K562 (cell line): Measurements from ENCODE around the gene FGG. TPM values are rescaled to one million over a fixed set of nuclear protein-coding genes. Genes with fewer than 3 reads are reported as not detected.

Source experiments
- ATAC-seq: fragments of 200-7000 bp; cut with Tn5 transposase; 3 replicates; pipeline ENCODE4 v1.9.1; 2020; ENCODE audit warnings: moderate library complexity
- BruUV-seq: library from RNA; stranded (reverse); fragments of 400-500 nt; replicated peaks from 2 replicates; lab custom pipeline; 2021; lab: Mats Ljungman, UMichigan
- CTCF ChIA-PET: fragments of 300-600 bp; formaldehyde crosslinking; extraction: SDS; loops from one replicate; lab custom pipeline; 2021; ENCODE audit warnings: low intra/inter-chr PET ratio; lab: Yijun Ruan, JAX
- POLR2A ChIA-PET: fragments of 300-600, 350-650 bp; sonication (Branson Sonifier 250); formaldehyde crosslinking; extraction: SDS; loops from one replicate; lab custom pipeline; 2021; ENCODE audit warnings: antibody characterized with exemption, inconsistent platforms; lab: Yijun Ruan, JAX
- DNase-seq, 4 experiments: peaks; one replicate each; pipeline versions ENCODE4 v3.0.0 to v3.0.0-alpha.2; 2011 to 2018; ENCODE audit warnings: low spot score in 3 of 4, mixed read lengths in 3 of 4; ENCODE audit errors: extremely low read depth in 1 of 4
- FAIRE-seq: peaks from 2 replicates; lab custom pipeline; 2011; peaks lifted over from hg19 to GRCh38; lab: Jason Lieb, UNC
- H2AFZ ChIP-seq: 2 replicates; pipeline ENCODE4 v1.6.0; 2011; ENCODE audit warnings: low read depth, low read length, control low read depth, inconsistent platforms
- H3K27ac ChIP-seq: fragments of 200-600 bp; 3 replicates; pipeline ENCODE4 v1.8.0; 2011; ENCODE audit warnings: low read depth, mild to moderate bottlenecking, control low read depth, inconsistent platforms, low read length, moderate library complexity, mixed read lengths; ENCODE audit errors: extremely low read depth
- H3K27me3 ChIP-seq, 2 experiments: fragments of 300-600 bp in 1 of 2; 2 replicates in 1 of 2; 3 replicates in 1 of 2; pipeline versions ENCODE4 v1.6.0 to v1.8.0; 2011; ENCODE audit warnings: inconsistent platforms in 2 of 2, low read length in 2 of 2, mild to moderate bottlenecking in 1 of 2, mixed read lengths in 1 of 2, moderate library complexity in 1 of 2; ENCODE audit not compliant: control insufficient read depth in 2 of 2, insufficient read depth in 2 of 2
- H3K36me3 ChIP-seq: fragments of 300-600 bp; 3 replicates; pipeline ENCODE4 v1.8.0; 2011; ENCODE audit warnings: mild to moderate bottlenecking, low read length, inconsistent platforms; ENCODE audit not compliant: control insufficient read depth, insufficient read depth
- H3K4me1 ChIP-seq, 2 experiments: fragments of 200-600 bp in 1 of 2; replicated peaks in 1 of 2; 2 replicates in 1 of 2; 3 replicates in 1 of 2; pipeline versions ENCODE4 v1.5.1 to v1.8.0; 2011; ENCODE audit warnings: inconsistent platforms in 2 of 2, low read length in 2 of 2, mild to moderate bottlenecking in 1 of 2, mixed read lengths in 1 of 2, moderate library complexity in 1 of 2; ENCODE audit not compliant: control insufficient read depth in 2 of 2, insufficient read depth in 2 of 2
- H3K4me2 ChIP-seq: 2 replicates; pipeline ENCODE4 v1.6.1; 2011; ENCODE audit warnings: low read length, control low read depth, inconsistent platforms, mixed read lengths; ENCODE audit not compliant: insufficient read depth
- H3K4me3 ChIP-seq: fragments of 200-600 bp; sonication (generic), shearing (Covaris generic); 2 replicates; pipeline ENCODE4 v1.5.1; 2016; ENCODE audit warnings: control low read depth, inconsistent platforms
- H3K79me2 ChIP-seq: fragments of 200-600 bp; 3 replicates; pipeline ENCODE4 v1.8.0; 2011; ENCODE audit warnings: low read length, inconsistent platforms; ENCODE audit not compliant: control insufficient read depth, insufficient read depth
- H3K9ac ChIP-seq, 2 experiments: 2 replicates each; pipeline versions ENCODE4 v1.6.0 to v1.6.1; 2011; ENCODE audit warnings: low read depth in 2 of 2, low read length in 2 of 2, control low read depth in 1 of 2, inconsistent platforms in 1 of 2, mild to moderate bottlenecking in 1 of 2, mixed read lengths in 1 of 2; ENCODE audit not compliant: insufficient read depth in 1 of 2
- H3K9me1 ChIP-seq: one replicate; pipeline ENCODE4 v1.6.0; 2011; ENCODE audit warnings: inconsistent platforms, mild to moderate bottlenecking, low read length, moderate library complexity; ENCODE audit not compliant: control insufficient read depth, insufficient read depth
- H3K9me3 ChIP-seq: replicated peaks from 2 replicates; pipeline ENCODE4 v1.5.1; 2011; ENCODE audit warnings: low read depth, low read length, inconsistent platforms; ENCODE audit not compliant: control insufficient read depth, insufficient read depth
- H4K20me1 ChIP-seq: replicated peaks from 2 replicates; pipeline ENCODE4 v1.6.1; 2011; ENCODE audit warnings: low read length, inconsistent platforms, mixed read lengths; ENCODE audit not compliant: control insufficient read depth, insufficient read depth
- CBFA2T3 ChIP-seq: fragments of 450-650 bp; IDR thresholded peaks from 2 replicates; pipeline ENCODE4 v1.6.1; 2017
- NFE2 ChIP-seq: IDR thresholded peaks from 2 replicates; pipeline ENCODE4 v1.6.1; 2014; ENCODE audit warnings: antibody characterized with exemption, low read depth
- SIN3B ChIP-seq: fragments of 450-650 bp; IDR thresholded peaks from 2 replicates; pipeline ENCODE4 v1.6.1; 2017; ENCODE audit warnings: low read depth, mild to moderate bottlenecking, moderate library complexity
- ZNF174 ChIP-seq: fragments of 250-450 bp; sonication (Bioruptor Pico); IDR thresholded peaks from 2 replicates; pipeline ENCODE4 v1.4.0; 2020; ENCODE audit warnings: mild to moderate bottlenecking
- WGBS: fragments of 100-300 bp; shearing (Covaris generic); methylation state at CpG from one replicate; pipeline ENCODE4 v1.1.6; 2016; ENCODE audit warnings: low coverage, mixed read lengths; ENCODE audit not compliant: insufficient coverage; ENCODE audit errors: missing lambda C conversion rate; 5-methylcytosine and 5-hydroxymethylcytosine counted together
- in situ Hi-C: fragments of 300-500 bp; cut with MboI; formaldehyde crosslinking; loops from 4 replicates; pipeline ENCODE4 v1.15.0; 2018; ENCODE audit warnings: inconsistent platforms, mixed read lengths
- intact Hi-C: fragments of 100-400 bp; cut with micrococcal nuclease; formaldehyde crosslinking; loops from 2 replicates; pipeline ENCODE4 v1.14.2; 2022
- polyA plus RNA-seq, 8 experiments: library from polyadenylated mRNA; depleted of rRNA in 4 of 8; stranded (reverse) in 5 of 8; unstranded in 3 of 8; fragments of >200 nt; fragmentation: Nextera tagmentation in 2 of 8; fragmentation: Illumina TruSeq in 1 of 8; extraction: Ambion mirVana in 2 of 8; extraction: Trizol in 1 of 8; gene quantifications; 2 replicates each; pipeline versions ENCODE4 v1.2.1 to v1.2.3, GENCODE V29; 2011 to 2014; ENCODE audit warnings: inconsistent platforms in 1 of 8, missing spikeins in 1 of 8
- total RNA-seq, 7 experiments: library from RNA; depleted of rRNA in 6 of 7; stranded (reverse); fragments of >200 nt in 6 of 7; fragmentation: Illumina TruSeq in 2 of 7; extraction: Trizol in 2 of 7; gene quantifications; 2 replicates each; pipeline versions ENCODE4 v1.2.1 to v1.2.3, GENCODE V29; 2011 to 2021; ENCODE audit warnings: low replicate concordance in 1 of 7
- TF ChIP-seq, protein P1 (sequence below): fragments of 450-650 bp; IDR thresholded peaks from 2 replicates; pipeline ENCODE4 v1.6.1; 2018; ENCODE audit not compliant: partially characterized antibody

The FGG gene
- total and polyA plus RNA-seq, 9 of the 15 experiments (the other 6 are each of a cell fraction or from before 2014, with no cell fraction given): 0.08 to 2.2 (median 0.33) TPM; not detected in 2

DNA sequence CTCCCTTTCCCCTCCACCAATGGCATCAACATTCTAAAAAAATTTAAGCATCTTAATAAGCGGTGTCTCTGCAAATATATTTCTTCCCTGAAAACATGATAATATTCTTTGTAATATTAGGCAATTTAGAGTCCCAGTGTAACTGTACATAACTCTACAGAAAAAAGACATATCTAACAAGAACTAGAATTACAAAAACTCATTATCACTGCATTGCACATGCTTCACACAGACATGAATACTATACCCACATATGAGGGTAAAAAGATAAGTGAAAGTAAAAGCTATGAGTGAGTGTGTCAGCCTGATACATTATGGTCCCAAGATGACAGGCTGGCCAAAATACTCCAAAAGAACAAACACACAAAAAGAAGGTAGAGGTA is 52.0 kb downstream of the FGG start:
- Histone ChIP-seq H3K36me3 (no peaks in the 10 kb centered on the region), H2AFZ (no peak overlapping the region), H3K4me2 (no peak overlapping the region), H3K4me3 (no peak overlapping the region), H3K9me1 (no peaks in the 10 kb centered on the region), H3K9ac (no peak overlapping the region), H3K27me3 (no peaks in the 10 kb centered on the region; a peak in 1 of 5 replicates), H3K9me3 (no peaks in the 10 kb centered on the region), H4K20me1 (no peaks in the 10 kb centered on the region), H3K79me2 (no peaks in the 10 kb centered on the region), H3K27ac (no peak overlapping the region), H3K4me1 (peaks cover 0 to 4% of the 10 kb centered on the region in 2 experiments; a peak in 1 of 5 replicates)
- ChIA-PET CTCF (interaction anchor here (0.6 to 1.7 kb wide), 3 partner anchors 58 to 64 kb away, joined by 3 to 10 read pairs (median 5); no protein-coding TSS in a partner anchor), POLR2A (interaction anchor here (1.4 kb wide), 1 partner anchor 8 kb away, joined by 5 read pairs; no protein-coding TSS in a partner anchor)
- BruUV-seq: no TSS peak
- in situ Hi-C loops (no loop called here), intact Hi-C loops (no loop called here)
- DNase-seq (no peak), FAIRE-seq (no peak), ATAC-seq (0 out of 3 replicates have a peak, but pooled peaks have one; percentile 18)
- TF ChIP-seq, protein P1, sequence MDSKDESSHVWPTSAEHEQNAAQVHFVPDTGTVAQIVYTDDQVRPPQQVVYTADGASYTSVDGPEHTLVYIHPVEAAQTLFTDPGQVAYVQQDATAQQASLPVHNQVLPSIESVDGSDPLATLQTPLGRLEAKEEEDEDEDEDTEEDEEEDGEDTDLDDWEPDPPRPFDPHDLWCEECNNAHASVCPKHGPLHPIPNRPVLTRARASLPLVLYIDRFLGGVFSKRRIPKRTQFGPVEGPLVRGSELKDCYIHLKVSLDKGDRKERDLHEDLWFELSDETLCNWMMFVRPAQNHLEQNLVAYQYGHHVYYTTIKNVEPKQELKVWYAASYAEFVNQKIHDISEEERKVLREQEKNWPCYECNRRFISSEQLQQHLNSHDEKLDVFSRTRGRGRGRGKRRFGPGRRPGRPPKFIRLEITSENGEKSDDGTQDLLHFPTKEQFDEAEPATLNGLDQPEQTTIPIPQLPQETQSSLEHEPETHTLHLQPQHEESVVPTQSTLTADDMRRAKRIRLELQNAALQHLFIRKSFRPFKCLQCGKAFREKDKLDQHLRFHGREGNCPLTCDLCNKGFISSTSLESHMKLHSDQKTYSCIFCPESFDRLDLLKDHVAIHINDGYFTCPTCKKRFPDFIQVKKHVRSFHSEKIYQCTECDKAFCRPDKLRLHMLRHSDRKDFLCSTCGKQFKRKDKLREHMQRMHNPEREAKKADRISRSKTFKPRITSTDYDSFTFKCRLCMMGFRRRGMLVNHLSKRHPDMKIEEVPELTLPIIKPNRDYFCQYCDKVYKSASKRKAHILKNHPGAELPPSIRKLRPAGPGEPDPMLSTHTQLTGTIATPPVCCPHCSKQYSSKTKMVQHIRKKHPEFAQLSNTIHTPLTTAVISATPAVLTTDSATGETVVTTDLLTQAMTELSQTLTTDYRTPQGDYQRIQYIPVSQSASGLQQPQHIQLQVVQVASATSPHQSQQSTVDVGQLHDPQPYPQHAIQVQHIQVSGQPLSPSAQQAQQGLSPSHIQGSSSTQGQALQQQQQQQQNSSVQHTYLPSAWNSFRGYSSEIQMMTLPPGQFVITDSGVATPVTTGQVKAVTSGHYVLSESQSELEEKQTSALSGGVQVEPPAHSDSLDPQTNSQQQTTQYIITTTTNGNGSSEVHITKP: no peak
- no peak for TF ChIP-seq ZNF174 (CRISPR knock-in tag)
- TF ChIP-seq CBFA2T3: peak; percentile 28; the same call in 1 of the 2 replicates
- no peak for TF ChIP-seq SIN3B
- no peak for TF ChIP-seq NFE2
- WGBS: 0% methylated on average over 1 of the region's 1 CpG
